Measurements from ENCODE around the gene TMEFF2.

TMEFF2 gene

GRCh38 chr2:192072778-192073177, 122.0 kb downstream of the TMEFF2 start:
- TF ChIP-seq CTCF (IDR thresholded peaks at IDR 0.05; ENCODE audit: insufficient read depth, missing control alignments) = no peak
- FAIRE-seq (no peak), DNase-seq (ENCODE audit: insufficient read length, low spot score) (no peak)

GRCh38 chr2:192072261-192072660, 122.5 kb downstream of the TMEFF2 start:
- no peak for FAIRE-seq

GRCh38 chr2:192070099-192070498, 124.6 kb downstream of the TMEFF2 start:
- FAIRE-seq (no peak), DNase-seq (ENCODE audit: insufficient read length, low spot score) (no peak)
- no peak for TF ChIP-seq CTCF (IDR thresholded peaks at IDR 0.05; ENCODE audit: insufficient read depth, missing control alignments)

More at GRCh38 chr2:192072261-192072660, 122.5 kb downstream of the TMEFF2 start:
- no peak for DNase-seq (ENCODE audit: insufficient read length, low spot score)
- TF ChIP-seq CTCF (IDR thresholded peaks at IDR 0.05; ENCODE audit: insufficient read depth, missing control alignments) = no peak

GRCh38 chr2:192069417-192069816, 125.3 kb downstream of the TMEFF2 start:
- FAIRE-seq = no peak
- no peak for TF ChIP-seq CTCF (IDR thresholded peaks at IDR 0.05; ENCODE audit: insufficient read depth, missing control alignments)
- no peak for DNase-seq (ENCODE audit: insufficient read length, low spot score)

- FAIRE-seq (no peak), DNase-seq (ENCODE audit: insufficient read length, low spot score) (no peak)
- no peak for TF ChIP-seq CTCF (IDR thresholded peaks at IDR 0.05; ENCODE audit: insufficient read depth, missing control alignments)
Measured at GRCh38 chr2:192068966-192069365, 125.8 kb downstream of the TMEFF2 start.

GRCh38 chr2:192067631-192068030, 127.1 kb downstream of the TMEFF2 start:
- DNase-seq (ENCODE audit: insufficient read length, low spot score) (no peak), FAIRE-seq (no peak)
- TF ChIP-seq CTCF (IDR thresholded peaks at IDR 0.05; ENCODE audit: insufficient read depth, missing control alignments) = no peak

- FAIRE-seq (peak; percentile 11), DNase-seq (ENCODE audit: insufficient read length, low spot score) (no peak)
- TF ChIP-seq CTCF (IDR thresholded peaks at IDR 0.05; ENCODE audit: insufficient read depth, missing control alignments) = no peak
Measured at GRCh38 chr2:192064459-192064858, 130.3 kb downstream of the TMEFF2 start.
